GM11168 (cell line): ENCODE measurements around the gene GZF1.

Experiments used
- in situ Hi-C: fragments of 300-500 bp; cut with MboI; formaldehyde crosslinking; loops from one replicate; pipeline ENCODE4 v1.12.0; 2022; ENCODE audit warnings: low sequenced_read_pairs; ENCODE audit not compliant: unreplicated experiment

GZF1 gene

GRCh38 chr20:23343590-23343989, 18.4 kb upstream of the GZF1 start:
- in situ Hi-C loops: loop anchor here (25.0 kb wide), 1 partner anchor 656 kb away; no protein-coding TSS in a partner anchor

GRCh38 chr20:23344336-23344735, 17.6 kb upstream of the GZF1 start:
- in situ Hi-C loops: loop anchor here (25.0 kb wide), 1 partner anchor 657 kb away; no protein-coding TSS in a partner anchor

- in situ Hi-C loops: loop anchor here (25.0 kb wide), 1 partner anchor 659 kb away; no protein-coding TSS in a partner anchor
Observed at GRCh38 chr20:23346002-23346401, 16.0 kb upstream of the GZF1 start.

GRCh38 chr20:23347791-23348190, 14.2 kb upstream of the GZF1 start:
- in situ Hi-C loops: loop anchor here (25.0 kb wide), 1 partner anchor 660 kb away; no protein-coding TSS in a partner anchor

- in situ Hi-C loops: loop anchor here (25.0 kb wide), 1 partner anchor 661 kb away; no protein-coding TSS in a partner anchor
Observed at GRCh38 chr20:23348510-23348909, 13.5 kb upstream of the GZF1 start.

- in situ Hi-C loops: loop anchor here (25.0 kb wide), 1 partner anchor 662 kb away; no protein-coding TSS in a partner anchor
Observed at GRCh38 chr20:23349338-23350195, 12.4 kb upstream of the GZF1 start.

GRCh38 chr20:23350196-23350903, 11.6 kb upstream of the GZF1 start, which contains the start of gene NXT1:
TSS of gene NXT1 (plus strand) at chr20:23350791. CDS start at chr20:23354042, 3,251 bp downstream.
- in situ Hi-C loops: no loop called here

- in situ Hi-C loops: no loop called here
Observed at GRCh38 chr20:23350904-23351838, 10.8 kb upstream of the GZF1 start.

- in situ Hi-C loops: no loop called here
Observed at GRCh38 chr20:23356203-23356602, 5.8 kb upstream of the GZF1 start.

GRCh38 chr20:23357767-23358562, 4.0 kb upstream of the GZF1 start:
- in situ Hi-C loops: no loop called here

GRCh38 chr20:23358563-23358906, 3.4 kb upstream of the GZF1 start:
- in situ Hi-C loops: no loop called here

- in situ Hi-C loops: no loop called here
Observed at GRCh38 chr20:23358923-23359593, 2.9 kb upstream of the GZF1 start.

- in situ Hi-C loops: no loop called here
Observed at GRCh38 chr20:23360531-23360930, 1.5 kb upstream of the GZF1 start.

- in situ Hi-C loops: no loop called here
Observed at GRCh38 chr20:23361119-23361475, 885 bp upstream of the GZF1 start.

GRCh38 chr20:23362392-23363256, 642 bp downstream of the GZF1 start:
- in situ Hi-C loops: no loop called here

- in situ Hi-C loops: no loop called here
Observed at GRCh38 chr20:23363257-23363649, 1.3 kb downstream of the GZF1 start.

GRCh38 chr20:23365390-23366165, 3.6 kb downstream of the GZF1 start:
- in situ Hi-C loops: no loop called here
